Nephron progenitor cell (in vitro differentiated cells): ENCODE data around the gene APCDD1.

ENCODE experiments used
- DNase-seq: peaks from one replicate; pipeline ENCODE4 v3.0.0; 2021
- H3K27ac Mint-ChIP-seq: 2 replicates; pipeline ENCODE4 v1.8.0; 2021; ENCODE audit warnings: mild to moderate bottlenecking, moderate library complexity, mixed read lengths
- H3K27me3 Mint-ChIP-seq: 2 replicates; pipeline ENCODE4 v1.8.0; 2021; ENCODE audit warnings: mild to moderate bottlenecking, low read depth, mixed read lengths; ENCODE audit not compliant: poor library complexity
- H3K36me3 Mint-ChIP-seq: 2 replicates; pipeline ENCODE4 v1.8.0; 2021; ENCODE audit warnings: low read depth, mixed read lengths
- H3K4me1 Mint-ChIP-seq: 2 replicates; pipeline ENCODE4 v1.8.0; 2021; ENCODE audit warnings: mixed read lengths
- H3K4me3 Mint-ChIP-seq: 2 replicates; pipeline ENCODE4 v1.8.0; 2021; ENCODE audit warnings: mild to moderate bottlenecking, moderate library complexity, mixed read lengths
- H3K9me3 Mint-ChIP-seq: 2 replicates; pipeline ENCODE4 v1.8.0; 2021; ENCODE audit warnings: mild to moderate bottlenecking, moderate library complexity, mixed read lengths
- TF ChIP-seq, protein P1 (sequence below): fragments of 200-600 bp; sonication (generic); IDR thresholded peaks from 2 replicates; pipeline ENCODE4 v1.5.0; 2021; ENCODE audit warnings: antibody characterized with exemption

Gene APCDD1

DNA sequence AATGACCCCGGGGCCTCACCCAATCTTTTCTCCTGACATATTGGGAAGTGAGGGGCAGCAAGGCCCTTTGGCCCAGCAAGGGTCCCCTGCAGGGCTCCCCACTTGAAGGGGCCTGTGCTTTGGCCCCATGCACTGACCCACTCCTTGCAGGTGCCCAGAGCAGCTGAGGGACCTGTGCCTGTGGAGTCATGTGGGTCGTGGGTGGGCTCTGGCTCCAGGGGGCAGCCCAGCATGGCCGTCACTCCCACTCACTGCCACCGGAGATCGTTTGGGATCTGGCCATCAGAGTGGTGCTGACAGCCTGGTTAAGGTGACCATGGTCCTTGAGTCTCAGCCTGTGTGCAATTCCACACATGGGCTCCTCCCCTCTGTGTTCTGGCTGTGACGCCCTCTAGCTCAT is 31.7 kb upstream of the APCDD1 start:
- Mint-ChIP-seq H3K4me1 (peaks cover 8% of the 10 kb centered on the region), H3K27ac (no peak overlapping the region), H3K27me3 (no peaks in the 10 kb centered on the region), H3K9me3 (peaks cover 27% of the 10 kb centered on the region), H3K4me3 (no peak overlapping the region), H3K36me3 (peaks cover 5% of the 10 kb centered on the region)
- DNase-seq, result no peak
- TF ChIP-seq, protein P1, sequence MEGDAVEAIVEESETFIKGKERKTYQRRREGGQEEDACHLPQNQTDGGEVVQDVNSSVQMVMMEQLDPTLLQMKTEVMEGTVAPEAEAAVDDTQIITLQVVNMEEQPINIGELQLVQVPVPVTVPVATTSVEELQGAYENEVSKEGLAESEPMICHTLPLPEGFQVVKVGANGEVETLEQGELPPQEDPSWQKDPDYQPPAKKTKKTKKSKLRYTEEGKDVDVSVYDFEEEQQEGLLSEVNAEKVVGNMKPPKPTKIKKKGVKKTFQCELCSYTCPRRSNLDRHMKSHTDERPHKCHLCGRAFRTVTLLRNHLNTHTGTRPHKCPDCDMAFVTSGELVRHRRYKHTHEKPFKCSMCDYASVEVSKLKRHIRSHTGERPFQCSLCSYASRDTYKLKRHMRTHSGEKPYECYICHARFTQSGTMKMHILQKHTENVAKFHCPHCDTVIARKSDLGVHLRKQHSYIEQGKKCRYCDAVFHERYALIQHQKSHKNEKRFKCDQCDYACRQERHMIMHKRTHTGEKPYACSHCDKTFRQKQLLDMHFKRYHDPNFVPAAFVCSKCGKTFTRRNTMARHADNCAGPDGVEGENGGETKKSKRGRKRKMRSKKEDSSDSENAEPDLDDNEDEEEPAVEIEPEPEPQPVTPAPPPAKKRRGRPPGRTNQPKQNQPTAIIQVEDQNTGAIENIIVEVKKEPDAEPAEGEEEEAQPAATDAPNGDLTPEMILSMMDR, result no peak

DNA sequence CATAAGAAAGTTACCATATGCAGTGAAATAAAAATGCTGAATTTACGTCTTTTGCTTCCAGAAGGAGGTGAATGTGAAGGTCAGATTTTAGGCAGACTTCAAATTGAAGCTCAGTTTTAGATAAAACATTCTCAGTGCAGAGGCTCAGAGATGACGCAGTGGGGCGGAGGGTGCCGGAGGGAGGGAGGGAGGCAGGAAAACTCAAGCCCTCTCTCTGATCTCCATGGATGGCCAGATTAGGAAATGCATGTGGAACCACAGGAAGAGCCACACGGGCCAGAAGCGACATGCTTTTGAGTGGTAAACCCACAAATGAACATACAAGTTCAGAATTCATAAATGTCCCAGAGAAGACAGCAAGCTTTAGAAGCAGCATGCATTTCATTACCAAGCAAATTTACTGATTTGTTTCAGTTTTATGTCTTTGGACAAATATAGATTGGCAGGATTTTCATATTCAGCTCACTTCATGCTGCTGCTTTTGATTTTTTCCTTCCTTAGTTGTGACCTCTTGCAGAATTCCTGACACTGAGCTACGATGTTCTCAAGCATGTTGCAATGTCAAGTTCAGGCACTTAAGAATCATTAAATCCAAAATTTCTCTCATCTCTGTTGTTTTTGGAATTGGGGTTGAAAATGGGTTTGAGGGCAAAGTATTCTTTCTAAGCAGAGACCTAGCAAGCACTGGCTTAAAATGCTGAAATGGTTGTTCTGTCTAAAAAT is 29.7 kb upstream of the APCDD1 start:
- H3K4me1 Mint-ChIP-seq, result peaks cover 9% of the 10 kb centered on the region
- no peak overlapping the region for H3K4me3 Mint-ChIP-seq
- TF ChIP-seq, protein P1, result no peak
- DNase-seq, result no peak
- peaks cover 5% of the 10 kb centered on the region for H3K36me3 Mint-ChIP-seq
- H3K27me3 Mint-ChIP-seq, result no peaks in the 10 kb centered on the region
- H3K27ac Mint-ChIP-seq, result no peak overlapping the region
- H3K9me3 Mint-ChIP-seq, result peaks cover 22% of the 10 kb centered on the region

DNA sequence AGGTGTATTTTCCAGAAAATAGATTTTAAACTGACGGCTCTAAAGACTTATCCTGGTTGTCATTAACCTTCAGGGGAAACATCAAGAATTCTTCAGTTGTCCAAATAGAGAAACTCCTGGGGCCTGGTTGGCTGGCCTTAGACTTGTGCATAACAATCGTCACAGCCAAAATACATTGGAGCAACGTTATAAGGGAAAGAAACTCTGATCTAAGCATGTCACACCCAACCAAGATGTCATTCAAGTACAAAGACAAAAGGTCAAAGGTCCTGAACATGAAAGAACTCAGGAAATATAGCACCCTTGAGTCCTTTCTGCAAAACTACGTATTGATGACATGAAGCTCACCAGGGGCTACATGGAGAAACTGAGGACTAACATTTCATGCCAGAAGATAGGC is 23.8 kb upstream of the APCDD1 start:
- H3K36me3 Mint-ChIP-seq, result no peaks in the 10 kb centered on the region
- no peaks in the 10 kb centered on the region for H3K27me3 Mint-ChIP-seq
- H3K9me3 Mint-ChIP-seq, result no peaks in the 10 kb centered on the region
- no peak overlapping the region for H3K27ac Mint-ChIP-seq
- TF ChIP-seq, protein P1, result no peak
- peaks cover 50% of the 10 kb centered on the region for H3K4me1 Mint-ChIP-seq
- H3K4me3 Mint-ChIP-seq, result no peak overlapping the region
- no peak for DNase-seq

DNA sequence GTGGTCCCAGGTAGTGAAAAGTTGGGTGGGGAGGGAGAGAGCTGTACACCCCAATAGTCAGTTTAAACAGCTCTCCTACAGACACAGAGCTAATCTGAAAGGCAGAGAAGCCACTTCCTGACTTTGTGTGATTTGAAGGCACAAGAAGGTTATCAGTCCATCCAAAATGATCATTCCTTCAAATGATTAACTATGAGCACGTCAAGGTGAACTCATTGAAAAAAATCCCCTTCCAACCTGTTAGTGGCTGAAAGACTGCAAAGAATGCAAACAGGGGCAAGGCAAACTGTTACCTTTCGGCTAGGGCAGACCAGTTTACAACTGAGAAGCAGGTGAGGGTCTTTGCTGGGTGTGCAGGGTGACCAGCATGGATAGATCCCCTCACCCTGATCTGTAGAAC is 22.8 kb upstream of the APCDD1 start:
- Mint-ChIP-seq H3K4me1 (peaks cover 50% of the 10 kb centered on the region), H3K4me3 (no peak overlapping the region), H3K9me3 (no peaks in the 10 kb centered on the region), H3K27me3 (no peaks in the 10 kb centered on the region), H3K27ac (no peak overlapping the region), H3K36me3 (no peaks in the 10 kb centered on the region)
- TF ChIP-seq, protein P1, result no peak
- no peak for DNase-seq

DNA sequence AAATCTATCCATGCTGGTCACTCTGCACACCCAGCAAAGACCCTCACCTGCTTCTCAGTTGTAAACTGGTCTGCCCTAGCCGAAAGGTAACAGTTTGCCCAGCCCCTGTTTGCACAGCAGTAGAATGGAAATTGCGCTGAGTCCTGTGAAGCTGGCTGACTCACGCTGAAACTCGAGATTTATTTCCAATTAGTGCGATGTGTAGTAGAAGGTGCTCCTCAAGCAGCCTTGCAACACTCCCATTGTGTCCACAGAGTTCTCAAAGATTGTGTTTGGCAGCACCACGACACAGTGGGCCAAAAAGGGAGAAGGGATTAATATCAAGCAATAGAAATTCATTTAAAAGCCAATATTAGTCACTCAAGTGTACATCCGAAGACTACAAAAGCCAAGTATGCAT is 21.7 kb upstream of the APCDD1 start:
- H3K4me3 Mint-ChIP-seq, result no peak overlapping the region
- TF ChIP-seq, protein P1, result no peak
- no peaks in the 10 kb centered on the region for H3K36me3 Mint-ChIP-seq
- peaks cover 50% of the 10 kb centered on the region for H3K4me1 Mint-ChIP-seq
- H3K27ac Mint-ChIP-seq, result no peak overlapping the region
- no peak for DNase-seq
- H3K27me3 Mint-ChIP-seq, result no peaks in the 10 kb centered on the region
- no peaks in the 10 kb centered on the region for H3K9me3 Mint-ChIP-seq

DNA sequence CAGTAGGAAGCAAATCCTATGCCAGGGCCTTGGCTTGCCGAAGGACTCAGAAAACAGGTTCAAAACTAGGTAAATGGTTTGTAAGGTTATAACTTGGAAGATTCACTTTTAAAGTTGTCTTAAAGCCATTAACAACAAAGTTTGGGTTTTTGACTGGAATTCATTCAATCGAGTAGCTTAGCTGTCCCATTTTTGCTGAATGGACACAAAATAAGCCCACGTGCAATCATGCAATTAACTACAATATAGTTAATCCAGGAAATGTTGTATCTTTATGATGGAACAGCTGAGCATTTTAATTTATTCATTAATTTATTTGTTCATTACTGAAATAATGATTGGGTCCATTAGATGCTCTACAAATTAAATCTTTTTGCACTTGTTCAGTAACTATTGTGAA is 18.3 kb upstream of the APCDD1 start:
- H3K36me3 Mint-ChIP-seq, result no peaks in the 10 kb centered on the region
- no peak overlapping the region for H3K4me3 Mint-ChIP-seq
- no peak overlapping the region for H3K27ac Mint-ChIP-seq
- peaks cover 40% of the 10 kb centered on the region for H3K4me1 Mint-ChIP-seq
- DNase-seq, result no peak
- TF ChIP-seq, protein P1, result no peak
- no peaks in the 10 kb centered on the region for H3K27me3 Mint-ChIP-seq
- no peaks in the 10 kb centered on the region for H3K9me3 Mint-ChIP-seq
